DMS 273 (cell line): Measurements from ENCODE around the gene SMG1.
A peak's percentile ranks its signal among the peaks of the same experiment; 100 is the strongest.
"Not testable (repeated sequence)": the region's sequence is repeated elsewhere in the genome, so short reads cannot be mapped to it uniquely, and the experiment has no call there.

ENCODE experiments used
- DNase-seq: peaks from one replicate; lab custom pipeline; 2025; ENCODE audit not compliant: unreplicated experiment; lab: John Stamatoyannopoulos, UW

The SMG1 gene

DNA sequence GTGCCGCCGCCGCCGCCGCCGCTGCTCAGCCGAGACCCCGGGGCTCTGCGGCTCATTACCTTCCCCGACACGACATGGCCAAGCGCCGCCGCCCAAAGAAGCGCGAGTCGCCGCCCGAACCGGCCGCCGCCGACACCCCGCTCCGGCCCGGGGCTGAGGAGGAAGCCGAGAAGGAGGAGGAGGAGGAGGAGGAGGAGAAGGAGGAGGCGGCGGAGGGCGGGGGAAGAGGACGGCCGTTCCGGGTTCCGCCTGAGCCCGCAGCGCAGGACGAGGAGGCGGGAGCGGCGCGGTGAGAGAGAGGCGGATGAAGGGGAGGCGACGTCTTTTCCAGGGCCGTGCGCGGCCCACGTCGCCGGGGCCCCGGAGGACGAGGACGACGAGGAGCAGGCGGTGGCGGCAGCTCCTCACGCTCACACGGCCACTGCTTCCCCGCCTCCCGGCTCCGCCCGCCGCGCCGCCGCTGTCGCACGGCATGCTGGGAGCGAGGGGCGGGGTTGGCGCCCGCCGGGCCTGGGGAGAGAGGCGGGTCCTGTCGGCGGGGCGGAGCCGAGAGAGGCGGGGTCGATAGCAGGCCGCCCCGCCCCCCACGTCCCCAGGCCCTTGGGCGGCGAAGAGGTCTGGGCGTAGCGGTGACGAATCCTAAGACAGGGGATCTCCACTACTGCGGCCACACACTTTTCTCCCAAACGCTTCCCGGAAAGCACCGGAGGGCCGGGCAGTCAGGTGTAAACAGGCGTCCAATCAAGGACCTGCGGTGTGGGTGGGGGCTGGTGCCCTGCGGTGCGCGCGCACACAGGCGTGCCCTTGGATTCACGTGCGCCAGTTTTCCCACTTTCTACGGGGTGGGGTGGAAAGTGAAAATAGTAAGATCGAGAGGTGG lies at the start of gene SMG1:
TSS of gene SMG1 (minus strand) at position 423 of the 880 bp plus-strand sequence. CDS start at position 56, 367 bp downstream.
- DNase-seq, result peak; percentile 97

DNA sequence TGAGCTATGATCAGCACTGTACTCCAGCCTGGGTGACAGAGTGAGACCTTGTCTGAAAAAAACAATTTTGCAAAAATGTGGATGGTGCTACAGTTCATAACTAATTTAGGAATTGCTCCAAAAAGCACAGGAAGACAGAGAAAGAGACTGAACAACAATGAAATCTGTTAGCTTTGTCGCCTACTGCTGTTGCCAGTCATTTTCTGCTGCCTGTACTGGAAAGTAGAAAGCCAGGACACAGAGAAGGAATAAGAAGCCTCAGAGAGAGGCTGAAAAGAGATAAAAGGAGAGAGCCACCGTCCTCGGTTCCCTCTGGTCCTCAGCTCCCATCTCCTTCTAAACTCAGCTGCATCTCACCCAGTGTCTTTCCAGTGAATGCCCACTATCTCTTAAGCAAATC lies 48.9 kb upstream of the SMG1 start:
- no peak for DNase-seq

DNA sequence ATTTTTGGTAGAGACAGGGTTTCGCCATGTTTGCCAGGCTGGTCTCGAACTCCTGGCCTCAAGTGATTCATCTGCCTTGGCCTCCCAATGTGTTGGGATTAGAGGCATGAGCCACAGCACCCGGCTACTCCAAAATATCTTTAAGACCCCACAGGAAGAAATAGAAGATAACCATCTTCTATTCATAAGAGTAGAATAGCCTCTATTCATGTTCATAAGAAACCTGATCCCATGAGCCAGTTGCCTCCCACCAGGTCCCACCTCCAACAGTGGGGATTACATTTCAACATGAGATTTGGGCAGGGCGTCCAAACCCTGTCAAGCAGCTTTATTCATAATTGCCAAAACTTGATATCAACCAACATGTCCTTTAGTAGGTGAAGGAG lies 43.6 kb upstream of the SMG1 start:
- no peak for DNase-seq

DNA sequence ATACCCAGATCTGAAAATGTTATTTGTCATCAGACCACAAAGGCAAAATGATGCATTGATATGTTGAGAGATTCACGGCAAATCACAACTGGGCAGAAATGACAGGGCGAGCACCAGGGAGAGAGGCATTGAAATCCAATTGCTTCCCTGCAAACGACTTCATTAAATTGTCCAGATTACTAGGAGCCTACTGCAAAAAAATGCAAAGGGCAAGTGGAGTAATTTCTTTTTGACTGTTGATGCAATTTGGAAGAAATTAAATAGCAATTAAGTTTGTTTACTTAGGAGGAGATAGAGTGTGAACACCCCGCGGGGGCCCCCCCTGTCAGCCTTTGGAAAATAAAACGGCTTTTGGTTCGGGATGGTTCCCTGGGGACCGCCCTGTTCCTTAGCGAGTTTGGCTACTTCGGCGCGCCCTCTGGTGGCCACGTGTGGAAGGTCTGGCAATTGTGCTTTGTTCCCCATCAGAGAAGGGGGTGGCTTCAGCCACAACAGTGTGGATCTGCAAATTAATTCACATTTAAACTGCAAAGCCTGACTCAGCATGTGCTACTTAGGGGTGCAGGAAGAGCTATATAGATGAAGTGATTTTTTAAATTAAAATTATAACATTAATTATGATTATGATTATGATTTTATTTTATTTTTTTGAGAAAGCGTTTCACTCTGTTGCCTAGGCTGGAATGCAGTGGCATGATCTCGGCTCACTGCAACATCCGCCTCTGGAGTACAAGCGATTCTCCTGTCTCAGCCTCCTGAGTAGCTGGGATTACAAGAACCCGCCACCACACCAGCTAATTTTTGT lies 43.0 kb upstream of the SMG1 start:
- DNase-seq, result peak; percentile 92

DNA sequence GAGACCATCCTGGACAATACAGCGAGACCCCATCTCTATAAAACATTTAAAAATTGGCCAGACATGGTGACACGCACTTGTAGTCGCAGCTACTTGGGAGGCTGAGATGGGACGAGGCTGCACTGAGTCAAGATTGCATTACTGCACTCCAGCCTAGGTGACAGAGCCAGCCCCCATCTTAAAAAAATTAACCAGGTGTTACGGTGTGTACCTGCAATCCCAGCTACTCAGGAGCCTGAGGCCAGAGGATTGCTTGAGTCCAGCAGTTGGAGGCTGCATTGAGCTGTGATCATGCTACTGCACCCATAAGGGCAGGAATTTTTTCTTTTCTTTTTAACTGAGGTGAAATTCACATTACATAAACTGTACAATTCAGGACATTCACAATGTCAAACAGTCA lies 40.6 kb upstream of the SMG1 start:
- DNase-seq, result no peak

DNA sequence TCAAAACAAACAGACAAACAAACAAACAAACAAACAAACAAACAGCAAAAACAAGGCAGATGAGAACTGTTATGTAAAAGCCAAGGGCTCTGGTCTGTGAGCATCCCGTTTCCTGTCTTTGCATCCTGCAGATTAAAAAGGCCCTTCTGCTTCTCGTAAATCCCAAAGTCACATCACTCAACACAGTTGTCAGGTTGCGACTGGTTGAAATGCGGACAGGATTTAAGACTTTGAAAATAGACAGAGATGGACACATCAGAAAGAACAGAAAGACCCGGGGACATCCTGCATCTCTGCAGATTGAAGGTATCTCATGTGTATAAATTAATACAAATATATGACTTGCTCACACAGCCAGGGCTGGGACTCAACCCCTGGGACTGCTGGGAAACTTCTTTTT lies 39.3 kb upstream of the SMG1 start:
- no peak for DNase-seq

DNA sequence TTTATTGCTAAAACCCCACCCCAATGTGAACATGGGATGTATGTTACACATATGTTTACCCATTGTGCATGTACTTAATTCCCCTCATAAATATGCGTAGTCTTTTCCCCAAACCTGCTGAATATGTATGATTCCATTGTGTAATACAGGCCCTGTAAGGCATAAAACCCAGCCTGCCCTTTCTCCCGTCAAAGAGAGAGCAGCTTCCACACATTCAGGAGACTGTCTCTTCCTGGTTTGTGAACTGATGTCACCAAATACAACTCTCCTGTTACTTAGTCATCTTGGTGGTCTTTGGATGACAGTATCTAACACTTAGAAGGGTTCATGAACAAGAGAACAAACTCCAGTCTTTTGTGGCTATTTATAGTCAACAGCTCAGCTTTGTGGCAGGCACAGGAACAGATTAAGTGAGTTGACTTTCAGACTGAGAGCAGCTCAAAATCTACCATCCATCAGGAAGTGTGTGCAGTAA lies 32.9 kb upstream of the SMG1 start:
- no peak for DNase-seq

DNA sequence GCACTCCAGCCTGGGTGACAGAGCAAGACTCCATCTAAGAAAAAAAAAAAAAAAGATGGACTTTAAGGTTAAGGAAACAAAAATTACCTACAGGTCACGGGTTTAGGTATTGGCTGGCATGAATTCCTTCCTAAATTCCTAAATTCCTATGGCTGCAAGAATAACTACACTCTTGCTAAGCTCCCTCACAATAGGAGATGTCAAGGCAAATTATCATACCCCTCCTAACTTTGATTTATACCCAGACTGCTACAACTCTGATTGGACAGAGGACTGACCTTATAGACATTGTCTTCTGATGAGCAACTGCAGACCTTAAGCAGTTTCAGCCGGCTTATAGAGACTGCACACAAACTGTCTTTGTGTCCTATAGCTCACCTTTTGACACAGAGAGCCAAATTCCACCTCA lies 32.4 kb upstream of the SMG1 start:
- no peak for DNase-seq

DNA sequence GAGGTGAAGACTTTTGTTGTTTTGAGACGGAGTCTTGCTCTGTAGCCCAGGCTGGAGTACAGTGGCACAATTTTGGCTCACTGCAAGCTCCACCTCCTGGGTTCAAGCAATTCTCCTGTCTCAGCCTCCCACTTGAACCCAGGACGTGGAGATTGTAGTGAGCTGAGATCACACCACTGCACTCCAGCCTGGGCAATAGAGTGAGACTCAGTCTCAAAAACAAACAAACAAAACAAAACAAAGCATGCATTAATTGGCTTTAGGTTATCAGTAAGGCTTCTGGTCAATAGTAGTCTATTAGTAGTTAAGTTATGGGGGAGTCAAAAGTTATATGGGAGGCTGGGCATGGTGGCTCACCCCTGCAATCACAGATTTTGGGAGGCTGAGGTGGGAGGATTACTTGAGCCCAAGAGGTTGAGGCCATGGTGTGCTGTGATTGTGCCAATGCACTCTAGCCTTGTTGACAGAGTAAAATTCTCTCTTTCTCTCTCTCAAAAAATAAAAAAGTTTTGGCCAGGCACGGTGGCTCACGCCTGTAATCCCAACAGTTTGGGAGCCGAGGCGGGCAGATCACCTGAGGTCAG lies 30.5 kb upstream of the SMG1 start:
- DNase-seq, result not testable (repeated sequence)

DNA sequence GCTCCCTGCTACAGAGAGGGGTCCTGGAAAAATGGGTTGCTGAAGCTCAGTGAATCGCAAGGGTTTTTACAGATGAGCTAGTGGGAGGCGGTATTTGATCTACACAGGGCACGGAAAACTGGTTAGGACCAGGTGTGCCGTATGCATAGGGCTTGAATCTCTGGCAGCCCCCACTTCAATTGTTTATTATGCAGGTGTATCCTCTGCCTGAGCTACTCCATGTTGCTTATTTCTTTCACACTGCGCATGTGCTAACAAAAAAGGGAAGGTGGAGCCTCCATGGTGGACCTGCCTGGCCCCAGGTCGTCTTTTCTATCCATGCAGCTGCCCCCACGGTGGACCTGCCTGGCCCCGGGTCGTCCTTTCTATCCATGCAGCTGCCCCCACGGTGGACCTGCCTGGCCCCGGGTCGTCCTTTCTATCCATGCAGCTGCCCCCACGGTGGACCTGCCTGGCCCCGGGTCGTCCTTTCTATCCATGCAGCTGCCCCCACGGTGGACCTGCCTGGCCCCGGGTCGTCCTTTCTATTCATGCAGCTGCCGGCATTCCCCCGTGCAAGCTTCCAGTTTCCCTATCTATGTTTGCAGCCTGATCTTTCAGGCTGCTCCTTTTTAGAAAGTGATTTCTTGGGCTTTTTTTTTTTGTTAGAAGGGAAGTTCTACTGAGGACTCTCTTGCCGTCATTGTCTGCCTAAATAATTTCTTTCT lies 29.8 kb upstream of the SMG1 start:
- not testable (repeated sequence) for DNase-seq

DNA sequence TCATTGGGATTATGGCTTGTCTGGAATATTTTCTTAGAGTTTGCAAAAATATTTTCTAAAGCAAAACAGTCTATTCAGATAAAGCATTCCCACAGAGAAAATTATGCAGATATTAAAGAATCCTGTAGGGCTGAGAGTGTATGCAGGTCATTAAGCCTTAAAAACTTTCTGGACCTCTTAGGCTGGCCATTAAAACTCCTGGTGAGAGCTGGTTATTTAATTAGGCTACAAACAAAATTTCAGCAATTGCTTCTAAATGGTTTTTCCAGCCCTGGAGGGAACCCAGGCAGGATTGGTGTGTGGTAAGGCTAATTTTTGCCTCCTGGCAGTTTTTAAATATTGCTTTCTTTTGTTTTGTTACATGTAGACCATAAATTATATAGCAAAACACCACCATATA lies 27.3 kb upstream of the SMG1 start:
- no peak for DNase-seq

DNA sequence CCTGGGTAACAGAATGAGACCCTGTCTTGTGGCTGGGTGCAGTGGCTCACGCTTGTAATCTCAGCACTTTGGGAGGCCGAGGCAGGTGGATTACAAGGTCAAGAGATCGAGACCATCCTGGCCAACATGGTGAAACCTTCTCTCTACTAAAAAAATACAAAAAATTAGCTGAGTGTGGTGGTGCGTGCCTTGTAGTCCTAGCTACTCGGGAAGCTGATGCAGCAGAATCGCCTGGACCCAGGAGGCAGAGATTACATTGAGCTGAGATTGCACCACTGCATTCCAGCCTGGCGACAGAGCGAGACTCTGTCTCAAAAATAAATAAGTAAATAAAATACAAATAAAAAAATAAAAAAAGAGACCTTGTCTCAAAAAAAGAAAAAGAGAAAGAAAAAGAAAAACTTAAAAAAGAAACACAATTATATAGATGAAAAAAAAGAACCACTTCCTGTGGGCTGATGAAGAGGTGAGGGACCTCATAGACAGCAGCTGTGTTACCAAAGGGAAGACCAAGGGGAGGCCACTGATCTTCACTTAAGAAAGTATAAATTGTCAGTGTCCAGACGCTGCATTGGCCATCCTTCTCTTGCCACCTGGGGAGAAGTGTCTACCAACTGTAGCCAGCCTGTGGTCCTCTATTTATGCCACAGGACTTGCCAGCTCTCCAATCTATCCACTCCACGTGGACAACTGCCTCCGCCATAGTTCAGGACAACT lies 24.4 kb upstream of the SMG1 start:
- no peak for DNase-seq

DNA sequence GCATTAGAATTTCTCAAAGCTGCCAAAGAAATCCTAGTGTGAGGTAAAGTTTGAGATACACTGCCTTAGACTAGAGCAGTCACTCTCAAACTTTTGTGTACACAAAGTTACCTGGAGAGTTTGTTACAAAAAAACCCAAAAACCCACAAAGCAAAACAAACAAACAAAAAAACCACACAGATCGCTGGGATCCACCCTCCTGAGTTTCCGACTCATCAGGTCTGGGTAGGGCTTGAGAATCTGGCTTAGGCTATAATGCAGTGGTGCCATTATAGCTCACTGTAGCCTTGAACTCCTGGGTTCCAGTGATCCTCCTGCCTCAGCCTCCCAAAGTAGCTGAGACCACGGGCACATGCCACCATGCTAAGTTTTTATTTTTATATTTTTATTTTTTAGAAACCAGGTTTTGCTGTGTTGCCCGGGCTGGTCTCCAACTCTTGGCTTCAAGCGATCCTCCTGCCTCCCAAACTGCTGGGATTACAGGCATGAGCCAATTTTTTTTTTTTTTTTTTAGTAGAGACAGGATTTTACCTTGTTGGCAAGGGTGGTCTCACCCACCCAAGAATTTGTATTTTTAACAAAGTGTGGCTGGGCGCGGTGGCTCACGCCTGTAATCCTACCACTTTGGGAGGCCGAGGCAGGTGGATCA lies 22.3 kb upstream of the SMG1 start:
- no peak for DNase-seq

DNA sequence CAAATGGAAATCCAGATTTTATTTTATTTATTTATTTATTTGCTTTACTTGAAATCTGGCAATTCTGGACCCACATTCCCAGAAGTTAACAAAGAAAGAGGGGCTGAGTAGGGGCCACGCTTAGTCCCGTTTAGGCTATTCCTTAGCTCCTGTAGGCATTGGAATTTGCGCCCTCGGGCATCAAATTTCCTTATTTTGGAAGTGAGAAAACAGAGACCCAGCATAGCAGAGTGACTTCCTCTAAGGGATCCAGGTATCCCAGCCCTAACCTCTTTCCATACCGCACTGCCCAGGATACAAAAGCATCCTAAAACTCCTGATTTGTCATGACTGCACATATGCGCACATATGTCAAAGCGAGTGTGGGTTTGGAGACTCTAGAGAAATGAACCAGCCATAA lies 19.0 kb upstream of the SMG1 start:
- no peak for DNase-seq

DNA sequence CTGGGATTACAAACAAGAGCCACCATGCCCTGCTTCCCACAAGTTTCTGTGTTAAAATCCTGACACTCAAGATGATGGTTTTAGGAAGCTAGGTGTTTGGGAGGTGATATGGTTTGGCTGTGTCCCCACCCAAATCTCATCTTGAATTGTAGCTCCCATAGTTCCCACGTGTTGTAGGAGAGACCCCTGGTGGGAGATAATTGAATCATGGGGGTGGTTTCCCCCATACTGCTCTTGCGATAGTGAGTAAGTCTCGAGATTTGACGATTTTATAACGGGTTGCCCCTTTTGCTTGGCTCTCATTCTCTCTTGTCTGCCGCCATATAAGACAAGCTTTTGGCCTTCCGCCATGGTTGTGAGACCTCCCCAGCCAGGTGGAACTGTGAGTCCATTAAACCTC lies 17.2 kb upstream of the SMG1 start:
- no peak for DNase-seq

DNA sequence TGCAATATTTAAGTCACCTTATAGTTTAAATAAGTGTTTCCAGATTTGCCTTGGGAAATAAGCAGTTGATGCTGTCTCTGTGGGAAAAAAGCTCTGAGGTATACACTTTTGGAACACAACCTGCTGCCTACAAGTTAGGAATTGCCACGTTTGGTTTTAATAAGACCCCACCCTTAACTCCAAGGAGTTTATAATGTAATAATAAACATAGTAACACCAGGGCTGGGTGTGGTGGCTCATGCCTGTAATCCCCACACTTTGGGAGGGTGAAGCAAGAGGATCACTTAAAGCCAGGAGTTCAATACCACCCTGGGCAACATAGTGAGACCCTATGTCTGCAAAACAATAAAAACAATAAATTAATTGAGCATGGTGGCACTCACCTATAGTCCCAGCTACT lies 15.9 kb upstream of the SMG1 start:
- DNase-seq, result no peak

DNA sequence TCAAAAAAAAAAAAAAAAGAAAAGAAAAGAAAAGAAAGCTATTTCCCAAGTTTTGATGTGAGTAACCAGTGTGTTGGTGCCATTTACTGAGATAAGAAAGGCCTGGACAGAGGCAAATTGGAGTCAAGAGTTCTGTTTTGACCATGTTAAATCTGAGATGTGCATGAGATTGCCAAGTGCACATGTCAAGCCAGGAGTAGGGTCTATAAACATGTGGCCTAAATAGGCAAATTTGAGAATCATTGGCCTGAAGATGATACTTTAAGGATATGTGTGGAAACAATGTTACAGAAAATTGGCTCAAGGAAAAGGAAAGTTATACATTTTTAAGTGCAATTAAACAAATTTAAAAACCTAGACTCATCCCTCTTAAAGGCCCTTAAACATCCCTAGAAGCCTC lies 15.3 kb upstream of the SMG1 start:
- DNase-seq, result no peak

DNA sequence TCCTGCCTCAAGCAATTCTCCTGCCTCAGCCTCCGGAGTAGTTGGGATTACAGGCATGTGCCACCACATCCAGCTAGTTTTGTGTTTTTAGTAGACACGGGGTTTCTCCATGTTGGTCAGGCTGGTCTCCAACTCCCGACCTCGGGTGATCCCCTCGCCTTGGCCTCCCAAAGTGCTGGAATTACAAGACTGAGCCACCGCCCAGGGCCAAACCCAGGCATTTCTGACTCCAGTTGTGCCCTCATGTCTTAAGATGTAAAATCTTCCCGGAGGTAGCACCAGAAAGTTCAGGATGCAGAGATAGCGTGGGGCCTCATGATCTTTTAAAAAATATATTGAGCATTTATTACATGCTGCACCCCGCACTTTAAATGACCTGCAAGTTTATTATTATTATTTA lies 12.8 kb upstream of the SMG1 start:
- DNase-seq, result no peak

DNA sequence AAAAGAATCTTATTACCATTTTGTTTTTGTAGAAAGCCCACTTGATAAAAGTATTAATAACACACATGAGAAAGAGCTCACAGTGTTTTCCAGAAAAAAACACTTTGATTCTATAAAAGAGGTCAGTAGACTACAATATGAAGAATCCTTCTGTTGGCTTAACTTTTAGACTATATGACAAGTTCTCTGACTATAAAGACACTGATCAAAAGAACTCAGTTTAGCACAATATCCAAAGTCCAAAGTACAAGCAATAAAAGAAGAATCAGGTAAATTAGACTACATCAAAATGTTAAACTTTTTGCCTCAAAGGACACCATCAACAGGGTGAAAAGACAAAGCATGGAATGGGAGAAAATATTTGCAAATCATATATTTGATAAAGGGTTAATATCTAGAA lies 11.2 kb upstream of the SMG1 start:
- DNase-seq, result no peak

DNA sequence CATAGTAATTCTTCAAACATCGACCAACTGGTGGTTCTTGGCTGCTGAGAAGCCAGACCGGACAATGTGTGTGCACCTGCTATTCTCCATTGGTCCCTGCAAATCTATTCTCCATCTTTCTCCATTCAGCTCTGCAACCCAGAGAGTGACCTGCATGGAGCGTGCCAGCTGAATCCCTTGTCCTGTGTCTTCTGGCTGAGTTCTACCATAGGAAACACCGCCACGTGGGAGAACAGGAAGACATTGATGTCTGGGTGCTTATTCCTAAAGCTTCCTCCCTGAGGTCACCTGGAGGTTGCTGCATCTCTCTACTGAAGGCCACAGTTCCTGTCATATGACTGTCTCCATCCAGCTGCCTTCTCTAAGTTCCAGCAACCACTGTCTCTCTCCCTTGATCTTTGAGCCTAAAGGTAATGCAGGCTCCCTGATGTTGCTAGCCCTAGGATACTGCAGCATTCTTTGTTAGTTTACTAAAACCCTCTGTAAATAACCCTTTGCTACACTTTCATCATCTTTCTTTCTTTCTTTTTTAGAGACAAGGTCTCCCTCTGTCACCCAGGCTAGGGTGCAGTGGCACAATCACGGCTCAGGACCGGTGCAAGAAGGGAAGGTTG lies 10.6 kb upstream of the SMG1 start:
- DNase-seq, result no peak
